Brain microvascular endothelial cell (primary cell): ENCODE data around the gene C1QC.

ENCODE experiments used
- DNase-seq: peaks from one replicate; pipeline ENCODE4 v3.0.0-alpha.2; 2020
- H3K27ac ChIP-seq: fragments of 250-450 bp; sonication (Bioruptor Pico); 2 replicates; pipeline ENCODE4 v1.5.1; 2020; ENCODE audit warnings: mild to moderate bottlenecking, moderate library complexity
- H3K27me3 ChIP-seq: fragments of 250-450 bp; sonication (Bioruptor Pico); replicated peaks from 2 replicates; pipeline ENCODE4 v1.5.1; 2020; ENCODE audit warnings: mild to moderate bottlenecking
- H3K36me3 ChIP-seq: fragments of 250-450 bp; sonication (Bioruptor Pico); replicated peaks from 2 replicates; pipeline ENCODE4 v1.5.1; 2020; ENCODE audit warnings: mild to moderate bottlenecking
- H3K4me3 ChIP-seq: 2 replicates; pipeline ENCODE4 v1.5.1; 2011; ENCODE audit warnings: low read depth, mild to moderate bottlenecking, control low read depth, low read length, moderate library complexity
- in situ Hi-C: cut with HindIII; loops from 2 replicates; pipeline ENCODE4 v1.10.0; 2017; ENCODE audit warnings: low sequenced_read_pairs, low pct_ligation_motif_present
- TF ChIP-seq, protein P1 (sequence below): IDR thresholded peaks from 2 replicates; pipeline ENCODE4 v1.5.1; 2011; ENCODE audit warnings: low read depth, mild to moderate bottlenecking, moderate library complexity, low read length, control low read depth, inconsistent platforms; ENCODE audit errors: missing control alignments

The C1QC gene

DNA sequence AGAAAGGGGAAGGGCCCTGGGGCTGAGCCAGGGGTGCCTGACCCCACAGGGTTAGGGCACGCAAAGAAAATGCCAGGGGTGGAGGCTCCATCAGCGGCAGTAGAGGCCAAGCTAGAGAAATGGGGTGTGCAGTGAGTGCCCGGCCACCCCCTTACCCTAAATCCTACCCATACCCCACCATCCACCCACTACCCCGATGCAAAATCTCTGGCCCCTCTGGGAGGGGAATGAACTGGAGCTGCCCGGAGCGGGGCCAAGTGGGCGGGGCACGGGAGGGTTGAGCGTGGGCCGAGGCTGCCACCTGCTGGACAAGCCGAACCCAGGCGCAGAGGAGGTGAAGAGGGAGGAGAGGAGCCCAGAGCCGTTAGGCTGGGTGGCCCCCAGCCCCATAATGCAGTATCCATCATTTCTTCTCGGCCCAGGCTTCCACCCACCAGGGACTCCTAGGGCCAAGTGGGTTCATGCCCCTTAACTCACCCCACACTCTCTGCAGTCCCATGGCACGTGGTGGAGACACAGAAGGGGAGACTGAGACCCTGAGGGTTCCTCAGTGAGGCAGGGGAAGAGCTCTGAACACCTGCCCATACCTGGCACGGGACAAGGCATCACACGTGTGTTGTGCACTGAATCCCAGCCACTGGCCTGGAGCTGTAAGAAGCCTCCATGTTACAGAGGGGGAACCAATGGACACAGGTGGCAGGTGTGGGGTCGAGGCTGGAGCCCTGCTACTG is 1.4 kb upstream of the C1QC start:
- in situ Hi-C loops: no loop called here
- DNase-seq: peak; percentile 32

DNA sequence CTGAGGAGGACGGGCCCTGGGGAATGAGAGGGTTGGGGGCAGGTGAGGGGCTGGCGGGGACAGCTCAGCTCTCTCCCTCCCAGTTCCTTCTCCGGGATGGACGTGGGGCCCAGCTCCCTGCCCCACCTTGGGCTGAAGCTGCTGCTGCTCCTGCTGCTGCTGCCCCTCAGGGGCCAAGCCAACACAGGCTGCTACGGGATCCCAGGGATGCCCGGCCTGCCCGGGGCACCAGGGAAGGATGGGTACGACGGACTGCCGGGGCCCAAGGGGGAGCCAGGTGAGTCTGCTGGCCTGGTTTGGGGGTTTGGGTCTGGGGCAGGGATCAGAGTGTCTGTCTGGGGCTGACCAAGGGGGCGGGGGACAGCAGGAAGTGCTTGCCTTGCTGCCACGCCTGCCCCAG is 495 bp downstream of the C1QC start:
- Histone ChIP-seq H3K27me3 (no peaks in the 10 kb centered on the region), H3K36me3 (no peaks in the 10 kb centered on the region), H3K4me3 (no peak overlapping the region), H3K27ac (no peak overlapping the region)
- in situ Hi-C loops: no loop called here
- no peak for DNase-seq
- TF ChIP-seq, protein P1, sequence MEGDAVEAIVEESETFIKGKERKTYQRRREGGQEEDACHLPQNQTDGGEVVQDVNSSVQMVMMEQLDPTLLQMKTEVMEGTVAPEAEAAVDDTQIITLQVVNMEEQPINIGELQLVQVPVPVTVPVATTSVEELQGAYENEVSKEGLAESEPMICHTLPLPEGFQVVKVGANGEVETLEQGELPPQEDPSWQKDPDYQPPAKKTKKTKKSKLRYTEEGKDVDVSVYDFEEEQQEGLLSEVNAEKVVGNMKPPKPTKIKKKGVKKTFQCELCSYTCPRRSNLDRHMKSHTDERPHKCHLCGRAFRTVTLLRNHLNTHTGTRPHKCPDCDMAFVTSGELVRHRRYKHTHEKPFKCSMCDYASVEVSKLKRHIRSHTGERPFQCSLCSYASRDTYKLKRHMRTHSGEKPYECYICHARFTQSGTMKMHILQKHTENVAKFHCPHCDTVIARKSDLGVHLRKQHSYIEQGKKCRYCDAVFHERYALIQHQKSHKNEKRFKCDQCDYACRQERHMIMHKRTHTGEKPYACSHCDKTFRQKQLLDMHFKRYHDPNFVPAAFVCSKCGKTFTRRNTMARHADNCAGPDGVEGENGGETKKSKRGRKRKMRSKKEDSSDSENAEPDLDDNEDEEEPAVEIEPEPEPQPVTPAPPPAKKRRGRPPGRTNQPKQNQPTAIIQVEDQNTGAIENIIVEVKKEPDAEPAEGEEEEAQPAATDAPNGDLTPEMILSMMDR: no peak

More for the DNA sequence above, 1.4 kb upstream of the C1QC start:
- Histone ChIP-seq H3K36me3 (no peaks in the 10 kb centered on the region), H3K4me3 (no peak overlapping the region), H3K27me3 (no peaks in the 10 kb centered on the region), H3K27ac (no peak overlapping the region)
- TF ChIP-seq, protein P1: peak; percentile 95

DNA sequence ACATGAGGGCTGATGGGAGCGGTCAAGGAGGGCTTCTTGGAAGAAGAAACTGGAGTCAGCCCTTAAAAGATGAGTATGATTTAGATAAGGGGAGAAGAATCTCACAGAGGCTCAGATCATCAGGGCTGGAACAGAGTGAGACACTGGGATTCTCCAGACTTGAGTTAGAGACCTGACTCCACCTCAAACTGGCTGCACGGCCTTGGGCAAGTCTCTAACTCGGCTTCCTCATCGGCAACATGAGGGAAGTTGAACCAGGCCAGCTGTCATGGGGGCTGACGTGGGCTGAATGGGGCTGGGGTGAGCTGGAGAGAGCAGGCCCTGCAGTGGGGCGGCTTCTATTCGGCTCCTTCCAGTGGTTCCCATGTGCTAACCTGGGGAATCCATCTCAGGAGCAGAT is 2.5 kb downstream of the C1QC start:
- DNase-seq: no peak
- Histone ChIP-seq H3K36me3 (no peaks in the 10 kb centered on the region), H3K27me3 (no peaks in the 10 kb centered on the region), H3K4me3 (no peak overlapping the region), H3K27ac (no peak overlapping the region)
- in situ Hi-C loops: no loop called here
- TF ChIP-seq, protein P1: no peak

DNA sequence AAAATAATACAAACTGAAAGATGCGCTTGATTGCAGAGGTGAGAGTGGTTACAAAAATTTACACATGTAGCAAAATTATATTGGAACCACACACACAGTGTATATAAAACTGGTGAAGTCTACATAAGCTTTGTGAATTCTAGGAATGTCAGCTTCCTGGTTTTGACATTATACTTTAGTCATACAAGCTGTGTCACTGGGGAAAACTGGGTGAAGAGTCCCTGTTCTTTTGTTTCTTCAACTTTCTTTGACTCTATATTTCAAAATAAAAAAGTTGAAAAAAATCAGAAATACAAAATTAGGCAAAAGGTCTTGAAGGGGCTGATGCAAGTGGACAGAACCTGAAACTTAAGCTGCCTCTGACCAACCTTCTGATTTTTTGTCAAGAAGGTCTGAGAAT is 3.0 kb downstream of the C1QC start:
- H3K36me3 ChIP-seq: no peaks in the 10 kb centered on the region
- in situ Hi-C loops: no loop called here
- H3K27ac ChIP-seq: no peak overlapping the region
- TF ChIP-seq, protein P1: no peak
- no peak overlapping the region for H3K4me3 ChIP-seq
- no peaks in the 10 kb centered on the region for H3K27me3 ChIP-seq
- no peak for DNase-seq

DNA sequence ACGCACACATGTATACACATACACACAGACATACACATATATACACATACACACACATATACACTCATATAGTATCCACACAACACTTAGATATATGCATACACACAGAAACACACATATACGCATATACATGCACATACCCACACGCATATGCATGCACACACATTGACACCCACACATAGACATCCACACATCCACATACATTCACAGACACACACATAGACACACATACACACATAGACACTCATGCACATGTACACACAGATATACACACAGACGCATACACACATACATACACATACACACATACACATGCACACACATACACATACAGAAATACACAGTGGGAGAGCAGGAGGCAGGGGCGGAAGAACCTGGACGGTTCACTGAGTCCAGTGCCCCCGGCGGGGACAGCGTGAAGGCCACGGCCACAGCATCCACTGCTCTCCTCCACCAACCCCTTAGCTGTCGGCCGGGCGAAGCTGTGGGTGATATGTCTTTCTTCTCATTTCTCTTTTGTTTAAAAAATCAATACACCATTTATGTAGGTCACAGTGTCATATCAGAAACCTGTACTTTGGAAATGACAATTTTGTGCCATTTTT is 6.8 kb downstream of the C1QC start:
- no peak for DNase-seq
- TF ChIP-seq, protein P1: no peak
- in situ Hi-C loops: no loop called here
- Histone ChIP-seq H3K27ac (no peak overlapping the region), H3K27me3 (peaks cover 16% of the 10 kb centered on the region), H3K36me3 (no peaks in the 10 kb centered on the region), H3K4me3 (no peak overlapping the region)
